Measurements from ENCODE around the gene AFAP1.

Gene AFAP1

GRCh38 chr4:7843831-7844593 lies 95.6 kb downstream of the AFAP1 start:
- DNase-seq (ENCODE audit: low spot score), result peak; percentile 65
- TF ChIP-seq, protein P1, sequence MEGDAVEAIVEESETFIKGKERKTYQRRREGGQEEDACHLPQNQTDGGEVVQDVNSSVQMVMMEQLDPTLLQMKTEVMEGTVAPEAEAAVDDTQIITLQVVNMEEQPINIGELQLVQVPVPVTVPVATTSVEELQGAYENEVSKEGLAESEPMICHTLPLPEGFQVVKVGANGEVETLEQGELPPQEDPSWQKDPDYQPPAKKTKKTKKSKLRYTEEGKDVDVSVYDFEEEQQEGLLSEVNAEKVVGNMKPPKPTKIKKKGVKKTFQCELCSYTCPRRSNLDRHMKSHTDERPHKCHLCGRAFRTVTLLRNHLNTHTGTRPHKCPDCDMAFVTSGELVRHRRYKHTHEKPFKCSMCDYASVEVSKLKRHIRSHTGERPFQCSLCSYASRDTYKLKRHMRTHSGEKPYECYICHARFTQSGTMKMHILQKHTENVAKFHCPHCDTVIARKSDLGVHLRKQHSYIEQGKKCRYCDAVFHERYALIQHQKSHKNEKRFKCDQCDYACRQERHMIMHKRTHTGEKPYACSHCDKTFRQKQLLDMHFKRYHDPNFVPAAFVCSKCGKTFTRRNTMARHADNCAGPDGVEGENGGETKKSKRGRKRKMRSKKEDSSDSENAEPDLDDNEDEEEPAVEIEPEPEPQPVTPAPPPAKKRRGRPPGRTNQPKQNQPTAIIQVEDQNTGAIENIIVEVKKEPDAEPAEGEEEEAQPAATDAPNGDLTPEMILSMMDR (IDR thresholded peaks at IDR 0.05; ENCODE audit: extremely low read depth, missing control alignments), result peak; percentile 26

GRCh38 chr4:7842384-7843279 lies 97.0 kb downstream of the AFAP1 start:
- TF ChIP-seq, protein P1 (IDR thresholded peaks at IDR 0.05; ENCODE audit: extremely low read depth, missing control alignments), result no peak
- no peak for DNase-seq (ENCODE audit: low spot score)

DNA sequence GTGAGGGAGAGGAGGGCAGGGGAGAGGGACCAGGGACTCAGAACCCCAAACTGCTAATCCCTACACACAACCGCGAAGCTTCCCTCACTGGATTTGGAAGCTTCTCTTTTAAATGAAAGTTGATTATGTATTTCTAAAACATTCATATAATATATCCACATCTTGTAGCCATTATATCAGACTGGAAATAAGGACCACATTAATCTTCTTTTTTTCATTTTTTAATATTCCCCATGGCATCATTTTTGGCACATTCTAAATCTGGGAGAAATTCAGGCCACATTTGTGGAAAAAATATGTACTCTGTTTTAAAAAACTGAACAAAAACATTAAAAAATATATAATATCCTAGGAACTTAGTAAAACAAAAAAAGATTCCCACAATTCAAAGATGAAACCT lies 97.8 kb downstream of the AFAP1 start:
- TF ChIP-seq, protein P1 (IDR thresholded peaks at IDR 0.05; ENCODE audit: extremely low read depth, missing control alignments), result no peak
- DNase-seq (ENCODE audit: low spot score), result no peak

GRCh38 chr4:7841071-7841470 lies 98.6 kb downstream of the AFAP1 start:
- DNase-seq (ENCODE audit: low spot score), result no peak

DNA sequence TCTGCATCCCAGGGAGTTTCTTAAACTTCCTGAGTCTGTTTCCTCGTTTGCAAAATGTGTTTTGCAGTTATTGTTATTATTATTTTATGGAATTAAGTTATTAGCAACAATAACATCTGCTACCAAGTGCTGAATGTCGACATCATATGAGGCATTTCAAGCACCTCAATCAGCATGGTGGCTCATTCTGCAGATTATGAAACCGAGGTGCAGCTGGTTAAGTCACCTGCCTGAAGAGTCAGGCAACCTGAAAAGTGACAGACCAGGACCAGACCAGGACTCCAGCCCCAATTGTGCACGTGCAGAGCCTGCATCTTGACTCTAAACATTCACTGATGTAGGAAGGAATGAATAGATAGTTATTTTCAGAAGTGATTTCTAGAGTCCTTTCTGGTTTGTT lies 99.8 kb downstream of the AFAP1 start:
- TF ChIP-seq, protein P1 (IDR thresholded peaks at IDR 0.05; ENCODE audit: extremely low read depth, missing control alignments), result no peak
- no peak for DNase-seq (ENCODE audit: low spot score)

More at GRCh38 chr4:7841071-7841470, 98.6 kb downstream of the AFAP1 start:
- TF ChIP-seq, protein P1 (IDR thresholded peaks at IDR 0.05; ENCODE audit: extremely low read depth, missing control alignments), result no peak

DNA sequence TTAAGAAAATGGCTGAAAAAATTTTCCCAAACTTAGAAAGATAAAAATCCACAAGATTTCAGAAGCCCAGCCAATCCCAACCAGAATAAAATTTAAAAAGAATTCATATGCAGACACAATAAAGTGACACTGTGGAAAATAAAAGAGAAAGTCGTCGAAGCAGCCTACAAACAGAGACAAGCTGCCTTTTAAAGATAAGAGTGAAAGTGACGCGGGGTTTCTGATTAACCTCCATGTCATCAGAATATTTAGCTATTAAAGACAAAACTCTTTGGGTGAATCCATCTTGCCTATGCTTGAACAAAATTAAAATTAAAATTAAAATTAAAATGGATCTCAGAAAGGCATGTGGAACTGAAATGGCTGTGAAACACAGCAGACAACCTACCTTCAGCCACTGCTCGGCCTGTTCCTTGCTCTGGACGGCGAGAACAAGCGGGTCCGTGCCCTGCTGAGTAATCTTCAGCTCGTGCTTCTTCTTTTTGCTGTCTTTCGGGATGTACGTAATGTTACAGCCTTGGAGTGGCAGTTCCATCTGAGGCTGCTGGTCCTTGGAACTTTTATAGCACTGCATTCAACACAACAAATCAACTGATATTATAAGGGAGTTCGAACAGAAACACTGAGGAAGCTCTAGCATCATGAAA lies 101.4 kb downstream of the AFAP1 start:
- TF ChIP-seq, protein P1 (IDR thresholded peaks at IDR 0.05; ENCODE audit: extremely low read depth, missing control alignments), result no peak
- no peak for DNase-seq (ENCODE audit: low spot score)
